Left ventricle myocardium inferior (tissue), 1 donor: ENCODE results near the gene OR2V1. TPM values are rescaled to one million over a fixed set of nuclear protein-coding genes. Genes with fewer than 3 reads are reported as not detected.
"Not testable (repeated sequence)": the region's sequence is repeated elsewhere in the genome, so short reads cannot be mapped to it uniquely, and the experiment has no call there.

Experiments used
- DNase-seq: peaks from one replicate; pipeline ENCODE4 v3.0.0-alpha.2; 2020
- H3K27ac ChIP-seq: fragments of 200-600 bp; replicated peaks from 2 replicates; pipeline ENCODE4 v1.8.0; 2021
- H3K27me3 ChIP-seq: fragments of 200-600 bp; 2 replicates; pipeline ENCODE4 v1.8.0; 2021; ENCODE audit warnings: low read depth
- H3K36me3 ChIP-seq: fragments of 200-600 bp; 2 replicates; pipeline ENCODE4 v1.8.0; 2021
- H3K4me1 ChIP-seq: fragments of 200-600 bp; 2 replicates; pipeline ENCODE4 v1.8.0; 2021
- H3K4me3 ChIP-seq: fragments of 200-600 bp; 2 replicates; pipeline ENCODE4 v1.8.0; 2021; ENCODE audit warnings: mild to moderate bottlenecking, moderate library complexity
- H3K9me3 ChIP-seq: fragments of 200-600 bp; replicated peaks from 2 replicates; pipeline ENCODE4 v1.8.0; 2021
- intact Hi-C: fragments of 100-400 bp; cut with micrococcal nuclease; formaldehyde crosslinking; loops from one replicate; pipeline ENCODE4 v1.11.0; 2022
- total RNA-seq: library from RNA; stranded (reverse); fragmentation: NEBNext Ultra II Directional; extraction: Animal tissue kit (Norgen Biotek cat#: 25700); gene quantifications from one replicate; pipeline ENCODE4 v1.2.1, GENCODE V29; 2021
- TF ChIP-seq, protein P1 (sequence below): fragments of 200-600 bp; IDR thresholded peaks from 2 replicates; pipeline ENCODE4 v1.8.0; 2021; ENCODE audit warnings: antibody characterized with exemption, mild to moderate bottlenecking, borderline replicate concordance
- donor health status: DM: no; HTN: yes; CAD: no; lungs with severe emphysema.

OR2V1 gene
- total RNA-seq, 1 donor from 2014 or later = not detected

DNA sequence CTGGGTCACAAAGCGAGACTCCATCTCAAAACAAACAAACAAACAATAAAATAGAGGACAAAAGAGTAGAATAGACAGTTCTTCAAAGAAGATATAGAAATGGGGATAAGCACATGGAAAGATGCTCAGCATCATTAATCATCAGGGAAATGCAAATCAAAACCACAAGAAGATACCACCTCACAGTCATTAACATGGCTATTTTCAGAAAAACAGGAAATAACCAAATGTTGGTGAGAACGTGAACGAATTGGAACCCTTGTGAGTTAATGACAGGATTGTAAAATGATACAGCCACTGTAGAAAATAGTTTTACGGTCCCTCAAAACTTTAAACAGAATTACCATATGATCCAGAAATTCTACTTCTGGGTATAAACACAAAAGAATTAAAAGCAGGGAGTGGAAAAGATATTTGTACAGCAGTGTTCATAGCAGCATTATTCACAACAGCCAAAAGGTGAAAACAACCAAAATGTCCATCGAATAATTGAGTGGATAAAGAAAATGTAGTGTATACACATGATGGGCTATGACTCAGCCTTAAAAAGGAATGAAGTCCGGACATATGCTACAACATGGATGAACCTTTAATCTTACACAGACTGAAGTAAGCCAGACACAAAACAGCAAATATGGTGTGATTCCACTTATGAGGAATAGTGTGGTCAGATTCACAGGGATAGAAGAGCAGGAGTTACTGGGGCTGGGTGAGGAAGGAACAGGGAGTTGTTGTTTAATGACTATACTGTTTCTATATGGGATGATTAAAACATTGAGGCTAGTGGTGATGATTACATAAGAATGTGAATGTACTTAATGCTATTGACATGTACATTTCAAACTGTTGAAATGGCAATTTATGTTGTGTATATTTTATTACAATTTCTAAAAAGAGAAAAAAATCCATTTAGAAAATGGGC, 36.1 kb upstream of the OR2V1 start:
- Histone ChIP-seq H3K36me3 (no peaks in the 10 kb centered on the region), H3K9me3 (no peaks in the 10 kb centered on the region), H3K27me3 (peaks cover 87% of the 10 kb centered on the region), H3K27ac (no peak overlapping the region), H3K4me3 (no peak overlapping the region), H3K4me1 (peaks cover 15% of the 10 kb centered on the region)
- DNase-seq = no peak
- intact Hi-C loops = no loop called here
- TF ChIP-seq, protein P1, sequence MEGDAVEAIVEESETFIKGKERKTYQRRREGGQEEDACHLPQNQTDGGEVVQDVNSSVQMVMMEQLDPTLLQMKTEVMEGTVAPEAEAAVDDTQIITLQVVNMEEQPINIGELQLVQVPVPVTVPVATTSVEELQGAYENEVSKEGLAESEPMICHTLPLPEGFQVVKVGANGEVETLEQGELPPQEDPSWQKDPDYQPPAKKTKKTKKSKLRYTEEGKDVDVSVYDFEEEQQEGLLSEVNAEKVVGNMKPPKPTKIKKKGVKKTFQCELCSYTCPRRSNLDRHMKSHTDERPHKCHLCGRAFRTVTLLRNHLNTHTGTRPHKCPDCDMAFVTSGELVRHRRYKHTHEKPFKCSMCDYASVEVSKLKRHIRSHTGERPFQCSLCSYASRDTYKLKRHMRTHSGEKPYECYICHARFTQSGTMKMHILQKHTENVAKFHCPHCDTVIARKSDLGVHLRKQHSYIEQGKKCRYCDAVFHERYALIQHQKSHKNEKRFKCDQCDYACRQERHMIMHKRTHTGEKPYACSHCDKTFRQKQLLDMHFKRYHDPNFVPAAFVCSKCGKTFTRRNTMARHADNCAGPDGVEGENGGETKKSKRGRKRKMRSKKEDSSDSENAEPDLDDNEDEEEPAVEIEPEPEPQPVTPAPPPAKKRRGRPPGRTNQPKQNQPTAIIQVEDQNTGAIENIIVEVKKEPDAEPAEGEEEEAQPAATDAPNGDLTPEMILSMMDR = no peak

DNA sequence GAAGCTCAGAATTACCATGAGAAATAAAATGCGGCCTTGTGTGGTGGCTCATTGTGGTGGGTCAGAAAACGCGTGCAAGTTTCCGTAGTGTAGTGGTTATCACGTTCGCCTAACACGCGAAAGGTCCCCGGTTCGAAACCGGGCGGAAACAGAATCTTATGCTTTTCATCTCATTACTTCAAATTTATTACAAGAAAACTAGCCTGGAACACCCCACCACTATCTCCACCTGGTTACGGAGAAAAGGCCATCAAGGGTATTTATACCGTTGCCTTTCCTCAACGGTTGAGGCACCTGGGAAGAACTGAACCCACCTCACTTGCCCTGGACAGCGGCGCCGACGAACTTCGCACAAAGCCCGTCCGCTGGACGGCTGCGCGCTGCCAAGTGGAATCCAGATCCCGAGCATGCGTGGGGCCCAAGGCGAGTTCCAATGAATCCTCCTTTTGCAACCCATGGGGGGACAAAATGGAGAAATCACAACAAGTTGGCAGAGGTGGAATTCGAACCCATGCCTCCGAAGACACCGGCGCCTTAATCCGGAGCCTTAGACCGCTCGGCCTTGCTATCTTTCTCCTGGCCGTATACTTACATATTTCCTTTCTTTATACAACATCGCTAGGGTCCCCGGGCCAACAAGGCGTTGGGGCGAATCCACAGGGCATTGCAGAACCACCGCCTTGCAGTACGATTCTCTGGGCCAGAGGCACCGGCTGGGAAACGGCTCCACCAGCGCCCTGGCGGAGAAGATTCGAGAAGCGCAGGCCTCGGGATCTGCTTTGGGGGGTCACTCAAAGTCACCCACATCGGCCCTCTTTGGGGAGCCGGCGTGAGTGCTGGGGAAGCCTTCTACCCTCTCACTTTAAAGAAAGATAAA, 33.3 kb upstream of the OR2V1 start:
- Histone ChIP-seq H3K4me1 (peaks cover 22% of the 10 kb centered on the region), H3K9me3 (no peaks in the 10 kb centered on the region), H3K27me3 (peaks cover 59% of the 10 kb centered on the region), H3K36me3 (no peaks in the 10 kb centered on the region), H3K27ac (no peak overlapping the region), H3K4me3 (no peak overlapping the region)
- no peak for DNase-seq
- TF ChIP-seq, protein P1 = no peak
- intact Hi-C loops = no loop called here

DNA sequence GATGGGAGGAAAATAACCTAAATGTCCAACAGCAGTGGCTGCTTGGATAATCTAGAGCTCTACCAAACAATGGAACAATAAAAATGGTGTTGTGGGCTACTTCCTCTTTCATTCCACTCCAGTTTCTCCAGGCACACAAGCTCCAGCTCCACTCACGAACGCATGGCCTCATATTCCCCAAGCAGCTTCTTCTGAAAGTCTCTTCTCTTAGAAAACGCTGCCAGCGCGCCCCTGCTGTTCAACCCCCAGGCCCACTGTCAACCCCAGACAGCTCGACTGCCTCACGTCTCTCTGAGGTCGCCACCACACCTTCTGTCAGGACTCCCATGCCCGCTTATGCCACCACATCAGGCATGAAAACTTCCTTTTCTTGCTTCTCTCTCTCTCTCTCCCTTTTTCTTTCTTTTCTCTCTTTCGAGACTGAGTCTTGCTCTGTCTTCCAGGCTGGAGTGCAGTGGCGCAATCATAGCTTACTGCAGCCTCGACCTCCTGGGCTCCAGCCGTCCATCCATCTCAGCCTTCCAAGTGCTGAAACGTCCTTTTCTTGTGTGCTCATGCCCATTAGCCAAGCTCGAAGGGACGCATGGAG, 32.6 kb upstream of the OR2V1 start:
- Histone ChIP-seq H3K27me3 (peaks cover 52% of the 10 kb centered on the region), H3K4me1 (peaks cover 22% of the 10 kb centered on the region), H3K9me3 (no peaks in the 10 kb centered on the region), H3K27ac (no peak overlapping the region), H3K36me3 (no peaks in the 10 kb centered on the region), H3K4me3 (no peak overlapping the region)
- TF ChIP-seq, protein P1 = no peak
- DNase-seq = no peak
- intact Hi-C loops = no loop called here

DNA sequence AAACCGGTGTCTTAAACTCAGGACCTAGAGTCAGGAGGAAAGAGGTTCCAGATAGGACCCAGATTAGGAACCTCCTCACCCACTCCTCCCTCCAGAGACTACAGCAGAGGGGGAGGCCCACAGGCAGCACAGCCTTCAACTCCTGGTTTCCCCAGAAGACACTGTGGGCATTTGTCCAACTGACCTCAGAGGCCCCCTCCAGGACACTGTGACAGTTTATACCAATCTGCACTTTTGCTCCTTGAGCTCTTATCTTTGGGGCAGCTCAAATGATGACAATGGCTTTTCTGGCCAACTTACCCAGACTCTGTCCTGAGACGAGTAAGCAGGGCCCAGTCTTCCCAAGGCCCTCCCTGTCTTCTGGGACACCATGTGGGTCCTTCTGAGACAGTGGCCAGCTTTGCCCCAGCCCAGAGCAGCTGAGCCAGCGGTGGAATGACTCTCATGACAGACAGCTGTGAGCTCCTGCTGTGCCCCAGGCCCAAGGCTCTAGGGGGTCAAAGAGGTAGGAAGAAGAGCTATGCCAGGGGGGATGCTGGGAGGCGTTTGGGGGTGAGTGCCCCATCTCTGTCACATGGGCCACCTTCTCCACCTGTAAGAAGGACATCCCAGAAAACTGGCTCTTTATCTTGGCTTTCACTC, 30.7 kb upstream of the OR2V1 start:
- Histone ChIP-seq H3K4me3 (peak overlapping the region; percentile 43), H3K36me3 (no peaks in the 10 kb centered on the region), H3K27ac (no peak overlapping the region), H3K4me1 (peaks cover 22% of the 10 kb centered on the region), H3K9me3 (no peaks in the 10 kb centered on the region), H3K27me3 (peaks cover 37% of the 10 kb centered on the region)
- intact Hi-C loops = no loop called here
- TF ChIP-seq, protein P1 = no peak
- DNase-seq = no peak

DNA sequence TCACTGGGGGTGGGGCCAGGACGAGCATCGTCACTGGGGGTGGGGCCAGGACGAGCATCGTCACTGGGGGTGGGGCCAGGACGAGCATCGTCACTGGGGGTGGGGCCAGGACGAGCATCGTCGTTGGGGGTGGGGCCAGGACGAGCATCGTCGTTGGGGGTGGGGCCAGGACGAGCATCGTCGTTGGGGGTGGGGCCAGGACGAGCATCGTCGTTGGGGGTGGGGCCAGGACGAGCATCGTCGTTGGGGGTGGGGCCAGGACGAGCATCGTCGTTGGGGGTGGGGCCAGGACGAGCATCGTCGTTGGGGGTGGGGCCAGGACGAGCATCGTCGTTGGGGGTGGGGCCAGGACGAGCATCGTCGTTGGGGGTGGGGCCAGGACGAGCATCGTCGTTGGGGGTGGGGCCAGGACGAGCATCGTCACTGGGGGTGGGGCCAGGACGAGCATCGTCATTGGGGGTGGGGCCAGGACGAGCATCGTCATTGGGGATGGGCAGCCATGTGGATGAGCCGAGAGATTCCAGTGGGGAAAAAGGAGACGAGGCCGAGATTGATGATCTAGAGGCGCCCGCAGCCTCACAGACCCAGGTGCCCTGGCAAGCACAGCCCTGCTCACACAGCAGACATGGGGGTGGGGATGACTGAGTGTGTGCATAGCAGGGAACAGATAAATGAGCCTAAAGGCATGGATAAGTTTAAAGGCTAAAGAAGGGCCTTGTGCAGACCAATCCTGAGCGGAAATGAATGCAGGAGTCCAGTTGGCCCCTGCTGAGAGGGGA, 30.0 kb upstream of the OR2V1 start:
- H3K36me3 ChIP-seq, intact Hi-C loops, H3K9me3 ChIP-seq, DNase-seq, H3K27ac ChIP-seq: not testable (repeated sequence)
- Histone ChIP-seq H3K27me3 (peaks cover 33% of the 10 kb centered on the region), H3K4me1 (peaks cover 22% of the 10 kb centered on the region), H3K4me3 (peak overlapping the region; percentile 57)
